Caki2 (cell line): ENCODE data around the gene EMID1. TPM values are rescaled to one million over a fixed set of nuclear protein-coding genes. Genes with fewer than 3 reads are reported as not detected.

Experiments used
- DNase-seq: peaks from one replicate; pipeline ENCODE4 v3.0.0-alpha.2; 2015; ENCODE audit warnings: low read depth
- in situ Hi-C: cut with HindIII; loops from 2 replicates; pipeline ENCODE4 v1.10.0; 2016; ENCODE audit warnings: low sequenced_read_pairs, low pct_unique_long_range_greater_than_20kb, mixed read lengths
- total RNA-seq: library from RNA; depleted of rRNA; stranded (reverse); fragments of >200 nt; shearing (Covaris generic); gene quantifications from 2 replicates; pipeline ENCODE4 v1.2.3, GENCODE V29; 2014; ENCODE audit warnings: low replicate concordance

The EMID1 gene
- total RNA-seq, 1 experiment from 2014 or later, result 0.37 TPM

- DNase-seq, result no peak
- in situ Hi-C loops, result no loop called here
Measured at GRCh38 chr22:29190051-29190450, 15.6 kb upstream of the EMID1 start.

GRCh38 chr22:29190918-29191317, 14.8 kb upstream of the EMID1 start:
- in situ Hi-C loops, result no loop called here
- DNase-seq, result no peak

- in situ Hi-C loops, result no loop called here
- DNase-seq, result no peak
Measured at GRCh38 chr22:29193021-29193420, 12.7 kb upstream of the EMID1 start.

GRCh38 chr22:29194184-29194583, 11.5 kb upstream of the EMID1 start:
- no peak for DNase-seq
- in situ Hi-C loops, result no loop called here

DNA sequence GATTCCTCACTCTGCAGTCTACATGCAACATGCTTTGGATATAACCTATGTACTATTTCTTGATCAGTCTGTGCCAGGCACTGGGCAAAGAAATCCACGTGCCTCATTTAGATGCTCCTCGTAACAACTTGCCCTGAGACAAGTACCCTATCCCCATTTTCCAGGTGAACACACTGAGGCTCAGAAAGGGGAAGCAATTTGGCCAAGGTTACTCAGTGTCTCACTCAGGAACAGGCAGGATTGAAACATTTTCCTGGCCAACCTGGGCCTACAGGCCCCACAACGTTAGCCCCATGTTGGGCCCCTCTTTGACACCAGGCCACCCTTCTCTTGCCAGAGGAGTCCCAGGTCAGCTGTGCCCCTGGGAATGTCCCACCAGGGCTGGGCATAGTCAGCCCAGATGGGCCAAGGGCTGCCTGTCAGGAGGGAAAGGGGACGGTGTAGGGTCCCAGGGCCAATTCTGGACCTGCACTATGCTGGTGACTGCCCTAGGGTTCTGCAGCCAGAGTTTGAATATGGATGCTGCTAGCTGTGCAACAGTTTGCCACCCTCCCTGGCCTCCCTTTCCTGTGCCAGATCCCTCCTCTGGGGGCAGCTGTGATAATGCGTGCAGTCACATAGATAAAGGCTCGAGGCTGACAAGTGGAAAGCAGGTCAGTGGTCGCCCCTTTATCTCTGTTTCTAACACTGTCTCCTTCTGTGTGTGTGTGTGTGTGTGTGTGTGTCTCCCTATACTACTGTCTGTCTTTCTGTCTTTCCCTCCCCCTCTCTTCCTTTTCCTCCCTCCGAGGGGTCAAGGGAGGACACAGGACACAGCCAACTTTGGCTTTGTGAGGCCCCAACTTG, 10.4 kb upstream of the EMID1 start:
- DNase-seq, result no peak
- in situ Hi-C loops, result no loop called here

DNA sequence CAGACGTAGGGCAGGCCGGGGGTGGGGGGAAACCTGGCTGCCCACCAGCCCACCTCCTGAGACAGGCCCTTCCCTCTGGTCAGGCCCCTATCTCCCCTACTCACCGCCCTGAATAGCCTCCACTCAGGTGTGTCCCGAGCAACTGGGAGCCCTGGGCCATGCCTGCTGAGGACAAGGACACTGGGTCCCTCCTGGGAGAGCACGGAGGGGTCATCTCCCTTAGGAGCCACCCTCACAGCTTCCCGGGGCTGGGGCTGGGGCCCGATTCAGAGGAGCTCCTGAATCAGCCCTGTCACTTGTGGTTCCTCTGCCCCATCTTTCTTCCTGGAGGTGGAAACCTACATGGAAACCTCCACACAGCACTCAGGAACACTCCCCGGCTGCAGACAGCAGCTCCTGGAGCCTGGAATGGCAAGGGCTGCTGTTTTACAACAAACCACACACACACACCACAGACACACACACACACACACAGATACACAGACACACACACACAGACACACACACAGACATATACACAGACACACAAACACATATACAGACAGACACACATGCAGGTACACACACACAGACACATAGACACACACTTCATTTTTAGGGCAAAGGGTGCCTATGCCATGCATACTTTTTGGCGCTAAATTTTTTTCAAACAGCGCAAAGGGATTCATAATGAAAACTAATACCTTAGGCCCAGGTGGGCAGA, 9.6 kb upstream of the EMID1 start:
- DNase-seq, result no peak
- in situ Hi-C loops, result no loop called here

- in situ Hi-C loops, result no loop called here
- no peak for DNase-seq
Measured at GRCh38 chr22:29197096-29197495, 8.6 kb upstream of the EMID1 start.

DNA sequence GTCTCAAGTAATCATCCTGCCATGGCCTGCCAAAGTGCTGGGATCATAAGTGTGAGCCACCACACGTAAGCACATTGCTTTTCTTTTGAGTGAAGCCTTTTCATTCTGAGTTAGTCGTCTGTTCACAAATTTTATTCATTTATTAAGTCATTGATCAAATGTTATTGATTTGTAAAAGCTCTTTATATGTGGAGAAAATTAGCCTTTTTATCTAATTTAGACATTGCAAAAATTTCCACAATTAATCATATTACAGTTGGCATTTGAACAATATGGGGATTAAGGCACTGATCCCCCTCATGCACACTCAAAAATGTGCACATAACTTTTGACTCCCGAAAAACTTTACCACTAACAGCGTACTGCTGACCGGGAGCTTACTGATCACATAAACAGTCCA, 7.5 kb upstream of the EMID1 start:
- in situ Hi-C loops, result no loop called here

DNA sequence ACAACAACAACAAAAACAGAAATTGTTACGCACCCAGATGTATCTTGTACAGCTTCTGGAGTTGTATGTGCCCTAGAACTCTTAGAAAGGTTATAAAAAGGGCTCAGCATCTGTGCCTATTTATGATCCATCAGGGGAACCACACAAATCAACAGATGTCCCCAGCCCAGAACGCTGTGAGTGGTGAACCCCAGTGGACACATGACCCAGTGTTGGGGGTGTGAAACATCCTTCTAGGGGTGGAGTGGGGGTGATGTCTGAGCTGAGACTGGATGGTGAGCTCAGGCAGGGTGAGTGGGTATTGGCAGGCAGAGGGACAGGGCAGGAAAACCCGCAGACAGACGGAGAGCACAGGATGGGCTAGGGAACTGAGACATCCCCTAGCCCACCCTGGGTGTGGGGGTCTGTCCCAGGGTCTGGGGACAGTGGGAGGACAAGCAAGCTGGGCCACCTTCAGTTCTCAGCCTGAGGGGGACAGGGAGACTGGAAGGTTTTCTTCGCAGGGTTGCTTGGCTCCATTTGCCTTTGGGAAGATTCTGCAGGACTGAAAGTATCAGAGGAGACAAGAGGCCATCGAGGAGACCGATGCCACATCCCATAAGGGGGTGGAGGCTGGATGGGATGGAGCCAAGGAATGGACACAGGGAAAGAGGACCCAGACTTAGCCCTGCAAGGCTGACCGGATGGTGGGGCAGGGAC, 5.8 kb upstream of the EMID1 start:
- in situ Hi-C loops, result no loop called here
- DNase-seq, result no peak

More for the DNA sequence above, 7.5 kb upstream of the EMID1 start:
- DNase-seq, result no peak

- DNase-seq, result no peak
- in situ Hi-C loops, result no loop called here
Measured at GRCh38 chr22:29200901-29201300, 4.8 kb upstream of the EMID1 start.

- no peak for DNase-seq
- in situ Hi-C loops, result no loop called here
Measured at GRCh38 chr22:29201782-29202181, 3.9 kb upstream of the EMID1 start.

DNA sequence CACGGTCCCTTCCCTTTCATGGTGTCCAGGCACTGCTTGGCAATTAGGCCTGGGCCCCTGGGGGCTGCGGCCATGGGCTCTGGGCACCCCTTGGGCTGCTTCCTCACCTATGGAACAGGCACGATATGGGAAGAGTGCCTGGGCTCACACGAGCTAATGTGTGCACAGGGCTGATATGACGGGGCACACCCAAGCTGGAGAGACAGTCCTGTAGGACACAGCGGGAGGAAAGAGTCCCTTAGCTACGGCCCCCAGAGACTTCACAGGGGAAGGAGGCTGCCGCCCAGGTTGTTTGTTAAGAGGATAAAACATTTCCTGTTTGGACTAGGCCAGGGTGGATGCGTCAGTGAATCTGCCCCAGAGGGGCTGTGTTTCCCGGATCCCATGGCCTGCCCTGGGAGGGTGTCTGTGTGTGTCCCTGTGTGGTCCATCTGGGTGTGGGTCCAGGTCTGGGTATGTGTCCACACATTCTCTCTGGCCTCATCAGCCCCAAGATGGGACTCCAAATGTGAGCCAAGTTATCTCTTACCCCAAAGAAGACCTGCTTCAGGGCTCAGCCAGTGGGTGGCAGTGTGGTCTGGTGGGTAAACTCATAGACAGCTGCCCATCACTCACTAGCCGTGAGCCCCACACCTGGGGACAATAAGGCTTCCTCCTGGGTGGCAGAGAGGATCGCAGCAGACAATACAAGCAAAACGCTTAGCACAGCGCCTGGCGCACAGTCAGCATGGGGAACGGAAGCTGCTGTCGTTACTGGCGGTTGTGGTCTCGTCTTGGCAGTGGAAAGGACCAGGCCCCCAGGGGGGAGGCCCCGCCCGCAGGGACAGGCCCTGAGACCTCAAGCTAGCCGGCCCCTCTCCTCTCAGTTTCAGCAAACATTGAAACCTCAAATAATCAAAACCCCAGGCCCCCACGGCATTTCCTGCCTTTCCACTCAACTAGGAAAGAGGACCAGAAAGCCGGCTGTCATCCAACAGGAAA, 3.2 kb upstream of the EMID1 start:
- DNase-seq, result no peak
- in situ Hi-C loops, result no loop called here

GRCh38 chr22:29203488-29204454, 1.9 kb upstream of the EMID1 start:
- no peak for DNase-seq
- in situ Hi-C loops, result no loop called here

- no peak for DNase-seq
- in situ Hi-C loops, result no loop called here
Measured at GRCh38 chr22:29204455-29205183, 1.1 kb upstream of the EMID1 start.

GRCh38 chr22:29205252-29205593, 473 bp upstream of the EMID1 start:
- no peak for DNase-seq
- in situ Hi-C loops, result no loop called here

DNA sequence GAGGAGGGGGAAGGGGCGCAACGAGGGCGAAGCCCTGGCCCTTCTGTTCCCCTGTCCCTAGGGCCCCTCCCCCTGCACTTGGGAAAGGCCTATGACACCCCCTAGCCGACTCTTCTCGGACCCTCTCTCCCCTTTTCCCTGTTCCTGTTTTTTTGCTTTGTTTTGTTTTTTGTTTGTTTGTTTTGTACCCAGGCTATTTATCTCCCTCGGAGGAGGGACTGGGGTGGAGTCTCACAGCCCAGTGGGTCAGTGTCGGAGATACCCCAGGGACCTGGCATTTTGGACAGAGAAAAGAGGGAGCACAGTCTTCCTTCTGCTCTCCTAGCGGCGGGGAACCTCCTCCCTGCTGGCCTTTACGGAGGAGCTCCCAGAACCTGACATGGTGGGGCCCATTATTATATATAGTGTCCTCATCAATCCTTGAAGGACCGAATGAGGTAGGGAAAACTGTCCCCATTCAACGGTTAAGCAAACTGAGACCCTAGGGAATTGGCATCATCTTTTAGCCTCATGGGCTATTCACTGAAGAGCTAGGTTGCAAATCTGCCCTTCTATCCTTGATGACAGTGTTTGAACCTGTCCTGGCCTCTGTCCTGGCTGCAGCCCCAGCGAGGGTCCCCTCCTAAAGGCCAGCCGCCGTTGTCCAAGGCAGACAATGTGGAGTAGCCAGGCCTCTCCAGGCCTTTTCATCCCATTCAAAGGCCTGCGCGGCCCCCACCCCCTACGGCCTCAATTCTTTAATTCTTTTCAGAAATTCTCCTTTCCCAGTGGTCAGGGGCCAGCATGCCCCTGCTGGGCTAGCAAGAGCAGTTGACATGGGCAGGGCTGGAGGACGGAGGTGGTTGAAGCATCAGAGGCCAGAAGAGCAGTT, 911 bp downstream of the EMID1 start:
- in situ Hi-C loops, result no loop called here
- no peak for DNase-seq
